Measurements from ENCODE around the gene FIGNL1. TPM values are rescaled to one million over a fixed set of nuclear protein-coding genes. Genes with fewer than 3 reads are reported as not detected.

The FIGNL1 gene
- 4.3 TPM for polyA plus RNA-seq (2012; ENCODE audit: insufficient read length, low read depth)

- TF ChIP-seq POLR2AphosphoS5 (IDR thresholded peaks at IDR 0.05; ENCODE audit: low read depth, low read length) (peak; percentile 88), FOXP2 (optimal IDR thresholded peaks at IDR 0.05; ENCODE audit: borderline replicate concordance, extremely low read depth, extremely low read length, insufficient read depth) (peak; percentile 90), SIN3A (IDR thresholded peaks at IDR 0.05; ENCODE audit: borderline replicate concordance, insufficient read depth, low read length) (0 out of 2 replicates have a peak, but pooled peaks have one; percentile 32), REST (IDR thresholded peaks at IDR 0.05; ENCODE audit: insufficient read depth in 1 of 2, low read depth in 2 of 2, low read length in 2 of 2) (no peak), TAF1 (IDR thresholded peaks at IDR 0.05; ENCODE audit: borderline replicate concordance, insufficient read depth, low read length) (no peak)
These were observed at the start of gene FIGNL1 for GRCh38 chr7:50449881-50450589. FIGNL1 (minus strand) TSS chr7:50450350; CDS start chr7:50447287, 3,063 bp downstream.

GRCh38 chr7:50499092-50499491 is 48.9 kb upstream of the FIGNL1 start:
- TF ChIP-seq TAF1 (IDR thresholded peaks at IDR 0.05; ENCODE audit: borderline replicate concordance, insufficient read depth, low read length), result no peak
- no peak for TF ChIP-seq FOXP2 (optimal IDR thresholded peaks at IDR 0.05; ENCODE audit: borderline replicate concordance, extremely low read depth, extremely low read length, insufficient read depth)
- TF ChIP-seq SIN3A (IDR thresholded peaks at IDR 0.05; ENCODE audit: borderline replicate concordance, insufficient read depth, low read length), result no peak
- no peak for TF ChIP-seq POLR2AphosphoS5 (IDR thresholded peaks at IDR 0.05; ENCODE audit: low read depth, low read length)
- no peak for TF ChIP-seq REST (IDR thresholded peaks at IDR 0.05; ENCODE audit: insufficient read depth in 1 of 2, low read depth in 2 of 2, low read length in 2 of 2)

- no peak for TF ChIP-seq POLR2AphosphoS5 (IDR thresholded peaks at IDR 0.05; ENCODE audit: low read depth, low read length)
- TF ChIP-seq TAF1 (IDR thresholded peaks at IDR 0.05; ENCODE audit: borderline replicate concordance, insufficient read depth, low read length), result no peak
- no peak for TF ChIP-seq SIN3A (IDR thresholded peaks at IDR 0.05; ENCODE audit: borderline replicate concordance, insufficient read depth, low read length)
- no peak for TF ChIP-seq REST (IDR thresholded peaks at IDR 0.05; ENCODE audit: insufficient read depth in 1 of 2, low read depth in 2 of 2, low read length in 2 of 2)
- TF ChIP-seq FOXP2 (optimal IDR thresholded peaks at IDR 0.05; ENCODE audit: borderline replicate concordance, extremely low read depth, extremely low read length, insufficient read depth), result no peak
These were observed 47.8 kb upstream of the FIGNL1 start for GRCh38 chr7:50497968-50498367.

- TF ChIP-seq TAF1 (IDR thresholded peaks at IDR 0.05; ENCODE audit: borderline replicate concordance, insufficient read depth, low read length), result no peak
- no peak for TF ChIP-seq FOXP2 (optimal IDR thresholded peaks at IDR 0.05; ENCODE audit: borderline replicate concordance, extremely low read depth, extremely low read length, insufficient read depth)
- TF ChIP-seq SIN3A (IDR thresholded peaks at IDR 0.05; ENCODE audit: borderline replicate concordance, insufficient read depth, low read length), result no peak
- no peak for TF ChIP-seq POLR2AphosphoS5 (IDR thresholded peaks at IDR 0.05; ENCODE audit: low read depth, low read length)
- TF ChIP-seq REST (IDR thresholded peaks at IDR 0.05; ENCODE audit: insufficient read depth in 1 of 2, low read depth in 2 of 2, low read length in 2 of 2), result no peak
These were observed 47.0 kb upstream of the FIGNL1 start for GRCh38 chr7:50497068-50497642.
